ENCODE measurements around the gene MAST4. TPM values are rescaled to one million over a fixed set of nuclear protein-coding genes. Genes with fewer than 3 reads are reported as not detected.

MAST4 gene
- total RNA-seq, 2 donors from 2014 or later = 9.5 to 20.8 TPM

DNA sequence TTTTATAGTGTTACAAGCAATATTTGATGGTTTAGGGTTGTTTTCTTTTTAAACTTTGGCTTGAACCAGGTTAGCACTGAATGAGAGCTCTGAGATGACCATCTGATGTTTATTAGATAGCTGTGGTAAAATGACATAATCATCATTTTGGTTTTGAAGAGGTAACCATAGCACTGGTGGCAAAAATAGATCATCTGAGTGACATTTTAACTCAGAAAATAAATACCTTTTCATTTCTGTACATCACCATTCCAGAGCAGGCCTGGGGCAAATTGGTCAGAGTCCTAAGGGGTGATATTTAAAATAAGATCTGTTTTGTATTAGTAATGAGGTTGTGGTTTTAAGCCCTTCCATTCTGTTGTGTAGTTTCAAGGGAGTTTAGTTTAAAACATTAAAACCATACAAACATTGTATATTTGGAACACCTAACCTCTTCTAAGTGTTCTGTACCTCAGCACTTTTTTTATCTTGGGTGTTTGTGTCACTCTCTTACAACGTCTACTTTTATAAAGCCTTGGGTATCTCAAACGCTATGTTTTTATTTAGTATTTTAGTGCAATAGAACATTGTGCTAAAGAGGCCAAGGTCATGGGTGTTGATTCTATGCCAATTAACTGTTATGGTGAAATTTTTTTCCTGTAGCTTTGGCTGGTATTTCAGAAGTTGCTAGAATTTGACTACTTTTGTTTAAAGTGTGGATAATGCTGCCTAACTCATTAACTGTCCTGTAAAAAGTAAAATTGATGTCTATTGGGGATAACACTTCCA is 434.3 kb downstream of the MAST4 start:
- no peak overlapping the region for H3K4me3 ChIP-seq
- DNase-seq = no peak
- H3K36me3 ChIP-seq = no peaks in the 10 kb centered on the region
- TF ChIP-seq CTCF (IDR thresholded peaks at IDR 0.05) = no peak
- no peaks in the 10 kb centered on the region for H3K27me3 ChIP-seq
- intact Hi-C loops (cut with DNase I) = no loop called here
- no peak overlapping the region for H3K27ac ChIP-seq
- no peaks in the 10 kb centered on the region for H3K4me1 ChIP-seq
- no peak overlapping the region for H3K9ac ChIP-seq (ENCODE audit: low read depth in 2 of 2, low read length in 2 of 2)
- no peaks in the 10 kb centered on the region for H3K9me3 ChIP-seq

DNA sequence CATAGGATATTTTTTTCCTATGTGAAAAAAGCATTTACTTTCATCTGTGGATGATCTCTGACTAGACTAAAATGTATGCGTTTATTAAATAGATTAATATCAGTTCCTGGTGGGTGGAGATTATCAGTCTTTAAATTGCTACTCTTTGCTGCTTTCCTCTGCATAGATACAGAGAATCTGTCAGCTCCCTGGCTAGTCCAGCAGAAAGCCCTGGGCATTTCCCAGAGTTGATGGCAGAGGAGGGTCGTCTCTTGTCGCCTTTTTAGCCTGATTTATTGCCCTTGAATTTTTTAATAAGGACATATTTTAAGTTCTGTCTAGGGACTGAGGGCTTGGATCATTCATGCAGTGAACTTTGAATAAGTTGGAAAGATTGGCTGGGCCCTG is 434.9 kb downstream of the MAST4 start:
- Histone ChIP-seq H3K27me3 (no peaks in the 10 kb centered on the region), H3K27ac (no peak overlapping the region), H3K36me3 (no peaks in the 10 kb centered on the region), H3K9me3 (no peaks in the 10 kb centered on the region), H3K9ac (ENCODE audit: low read depth in 2 of 2, low read length in 2 of 2) (no peak overlapping the region), H3K4me3 (no peak overlapping the region), H3K4me1 (no peaks in the 10 kb centered on the region)
- TF ChIP-seq CTCF (IDR thresholded peaks at IDR 0.05) = no peak
- DNase-seq = no peak
- intact Hi-C loops (cut with DNase I) = no loop called here

DNA sequence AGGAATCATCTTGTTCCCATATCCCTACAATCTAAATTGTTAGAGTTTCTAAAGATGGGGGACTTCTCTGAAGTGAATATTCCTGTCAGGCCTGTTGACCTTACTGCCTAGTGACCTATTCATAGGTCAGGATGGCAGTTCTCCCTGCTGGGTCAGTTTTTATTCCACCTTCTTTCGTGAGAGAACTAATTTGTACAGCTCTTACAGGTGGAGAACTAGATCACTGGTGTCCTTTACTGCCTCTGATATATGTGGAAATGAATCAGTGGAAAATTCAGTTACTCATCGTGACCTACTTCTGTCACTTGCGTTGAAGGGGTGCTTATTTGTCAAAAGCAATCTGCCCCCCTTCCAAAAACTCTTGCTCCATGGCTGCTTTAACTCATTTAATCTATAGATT is 435.5 kb downstream of the MAST4 start:
- intact Hi-C loops (cut with DNase I) = no loop called here
- no peak overlapping the region for H3K27ac ChIP-seq

GRCh38 chr5:67032921-67033664 is 436.9 kb downstream of the MAST4 start:
- Histone ChIP-seq H3K4me3 (no peak overlapping the region), H3K4me1 (no peaks in the 10 kb centered on the region), H3K27me3 (no peaks in the 10 kb centered on the region), H3K36me3 (no peaks in the 10 kb centered on the region), H3K9me3 (no peaks in the 10 kb centered on the region), H3K9ac (ENCODE audit: low read depth in 2 of 2, low read length in 2 of 2) (no peak overlapping the region), H3K27ac (no peak overlapping the region)
- TF ChIP-seq CTCF (IDR thresholded peaks at IDR 0.05) = no peak
- DNase-seq = no peak
- intact Hi-C loops (cut with DNase I) = no loop called here

More for the DNA sequence above, 435.5 kb downstream of the MAST4 start:
- Histone ChIP-seq H3K36me3 (no peaks in the 10 kb centered on the region), H3K9me3 (no peaks in the 10 kb centered on the region), H3K4me3 (no peak overlapping the region), H3K27me3 (no peaks in the 10 kb centered on the region), H3K9ac (ENCODE audit: low read depth in 2 of 2, low read length in 2 of 2) (no peak overlapping the region), H3K4me1 (no peaks in the 10 kb centered on the region)
- DNase-seq = no peak
- no peak for TF ChIP-seq CTCF (IDR thresholded peaks at IDR 0.05)

GRCh38 chr5:67033880-67034651 is 437.9 kb downstream of the MAST4 start:
- H3K4me3 ChIP-seq = no peak overlapping the region
- H3K9me3 ChIP-seq = no peaks in the 10 kb centered on the region
- H3K27me3 ChIP-seq = no peaks in the 10 kb centered on the region
- no peak overlapping the region for H3K9ac ChIP-seq (ENCODE audit: low read depth in 2 of 2, low read length in 2 of 2)
- intact Hi-C loops (cut with DNase I) = no loop called here
- no peak for DNase-seq
- no peaks in the 10 kb centered on the region for H3K36me3 ChIP-seq
- H3K4me1 ChIP-seq = no peaks in the 10 kb centered on the region
- no peak for TF ChIP-seq CTCF (IDR thresholded peaks at IDR 0.05)
- no peak overlapping the region for H3K27ac ChIP-seq
